GM19455 (cell line): ENCODE data around the gene ADCY1.
"Not testable (repeated sequence)": the region's sequence is repeated elsewhere in the genome, so short reads cannot be mapped to it uniquely, and the experiment has no call there.

Experiments used
- ATAC-seq: cut with Tn5 transposase; IDR thresholded peaks from one replicate; pipeline ENCODE4 v1.9.1; 2021; ENCODE audit not compliant: unreplicated experiment

The ADCY1 gene

GRCh38 chr7:45573661-45574415 lies at the start of gene ADCY1:
ADCY1 (plus strand) TSS chr7:45574368; CDS start chr7:45574544, 176 bp downstream.
- no peak for ATAC-seq

GRCh38 chr7:45524445-45524844 lies 49.7 kb upstream of the ADCY1 start:
- no peak for ATAC-seq

- no peak for ATAC-seq
Measured at GRCh38 chr7:45525057-45525456, 49.1 kb upstream of the ADCY1 start.

GRCh38 chr7:45543473-45543872 lies 30.7 kb upstream of the ADCY1 start:
- ATAC-seq: no peak

- ATAC-seq: not testable (repeated sequence)
Measured at GRCh38 chr7:45545105-45545710, 29.0 kb upstream of the ADCY1 start.

- not testable (repeated sequence) for ATAC-seq
Measured at GRCh38 chr7:45548917-45549316, 25.3 kb upstream of the ADCY1 start.

GRCh38 chr7:45563401-45563800 lies 10.8 kb upstream of the ADCY1 start:
- no peak for ATAC-seq

- no peak for ATAC-seq
Measured at GRCh38 chr7:45563941-45564461, 10.2 kb upstream of the ADCY1 start.

- ATAC-seq: no peak
Measured at GRCh38 chr7:45564485-45564884, 9.7 kb upstream of the ADCY1 start.

- no peak for ATAC-seq
Measured at GRCh38 chr7:45564886-45565455, 9.2 kb upstream of the ADCY1 start.

GRCh38 chr7:45566386-45566785 lies 7.8 kb upstream of the ADCY1 start:
- no peak for ATAC-seq

- no peak for ATAC-seq
Measured at GRCh38 chr7:45566961-45567360, 7.2 kb upstream of the ADCY1 start.

GRCh38 chr7:45567713-45568112 lies 6.5 kb upstream of the ADCY1 start:
- ATAC-seq: no peak

- no peak for ATAC-seq
Measured at GRCh38 chr7:45568536-45569289, 5.5 kb upstream of the ADCY1 start.

- no peak for ATAC-seq
Measured at GRCh38 chr7:45569290-45569685, 4.9 kb upstream of the ADCY1 start.

- ATAC-seq: no peak
Measured at GRCh38 chr7:45570797-45571196, 3.4 kb upstream of the ADCY1 start.

- ATAC-seq: no peak
Measured at GRCh38 chr7:45573204-45573603, 964 bp upstream of the ADCY1 start.

GRCh38 chr7:45574416-45574668 lies 174 bp downstream of the ADCY1 start:
- ATAC-seq: no peak

- ATAC-seq: no peak
Measured at GRCh38 chr7:45574669-45575500, 717 bp downstream of the ADCY1 start.

GRCh38 chr7:45575501-45576248 lies 1.5 kb downstream of the ADCY1 start:
- ATAC-seq: no peak
